Right forelimb (tissue), 1 donor: ENCODE measurements around the gene AHNAK.
"Not testable (repeated sequence)": the region's sequence is repeated elsewhere in the genome, so short reads cannot be mapped to it uniquely, and the experiment has no call there.

ENCODE experiments used
- DNase-seq: peaks from one replicate; pipeline ENCODE4 v3.0.0-alpha.2; 2018

Gene AHNAK

DNA sequence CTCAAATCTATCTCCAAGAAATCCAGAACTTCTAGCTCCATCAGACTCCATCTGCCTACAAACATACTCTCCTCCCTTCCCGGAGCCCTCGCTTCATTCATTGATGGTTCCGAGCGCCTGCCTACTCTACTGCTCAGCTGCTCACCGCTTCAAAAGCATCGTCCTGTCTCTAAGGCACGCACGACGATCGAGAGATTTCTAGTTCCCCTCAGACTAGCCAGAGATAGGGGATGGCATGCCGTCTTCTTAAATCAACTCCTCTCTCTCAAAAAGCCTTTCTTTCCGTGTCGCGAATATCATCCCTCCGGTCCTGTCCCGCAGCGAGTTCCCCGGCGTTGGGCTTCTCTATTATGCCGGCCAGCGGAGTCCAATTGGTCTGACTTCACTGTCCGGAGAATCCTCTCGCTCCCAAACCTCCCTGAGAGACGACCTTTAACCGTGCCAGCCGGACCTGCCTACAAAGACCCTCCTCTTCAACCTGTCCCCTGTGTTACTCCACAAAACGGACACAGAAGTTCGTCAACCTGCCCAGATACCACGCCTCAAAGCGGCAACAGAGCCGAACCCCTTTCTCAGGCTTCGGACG lies 26.5 kb upstream of the AHNAK start:
- DNase-seq: peak; percentile 65

- no peak for DNase-seq
Measured at GRCh38 chr11:62572431-62572830, 25.8 kb upstream of the AHNAK start.

DNA sequence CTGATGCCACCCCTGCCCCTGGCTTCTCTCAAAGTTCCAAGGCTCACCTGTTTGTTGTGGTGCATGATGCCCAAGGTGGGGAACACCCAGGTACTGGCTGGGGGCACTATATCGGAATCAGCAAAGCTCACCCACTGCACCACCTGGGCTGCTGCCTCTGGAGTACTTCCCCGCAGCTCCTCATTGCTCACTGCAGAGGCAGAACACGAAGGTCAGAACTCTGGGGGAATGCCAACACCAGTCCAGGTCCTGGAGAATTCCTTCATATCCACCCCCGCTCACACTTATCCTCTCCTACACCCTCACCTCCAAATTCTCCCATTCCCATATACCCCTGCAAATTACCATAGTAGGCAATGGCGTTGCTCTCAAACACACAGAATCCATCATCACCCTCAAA lies 24.9 kb upstream of the AHNAK start:
- not testable (repeated sequence) for DNase-seq

GRCh38 chr11:62570903-62571302 lies 24.3 kb upstream of the AHNAK start:
- DNase-seq: not testable (repeated sequence)

DNA sequence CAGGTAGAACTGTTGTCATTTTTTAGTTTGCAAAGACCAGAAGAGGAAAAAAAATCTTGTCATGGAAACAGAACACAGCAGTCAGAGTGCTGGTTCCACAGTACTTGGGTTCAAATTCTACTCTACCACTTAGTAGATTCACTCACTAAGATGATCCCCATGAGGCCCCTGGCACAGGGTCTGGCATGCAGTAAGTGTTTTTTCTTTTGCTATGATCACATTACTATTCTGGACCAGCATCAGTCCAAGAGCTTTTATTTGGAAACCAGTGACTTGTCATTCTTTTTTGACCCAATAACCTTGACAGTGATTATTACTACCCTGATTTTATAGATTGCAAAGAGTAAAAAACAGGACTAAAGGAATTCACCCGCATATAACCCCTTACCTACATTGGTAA lies 23.0 kb upstream of the AHNAK start:
- DNase-seq: no peak

DNA sequence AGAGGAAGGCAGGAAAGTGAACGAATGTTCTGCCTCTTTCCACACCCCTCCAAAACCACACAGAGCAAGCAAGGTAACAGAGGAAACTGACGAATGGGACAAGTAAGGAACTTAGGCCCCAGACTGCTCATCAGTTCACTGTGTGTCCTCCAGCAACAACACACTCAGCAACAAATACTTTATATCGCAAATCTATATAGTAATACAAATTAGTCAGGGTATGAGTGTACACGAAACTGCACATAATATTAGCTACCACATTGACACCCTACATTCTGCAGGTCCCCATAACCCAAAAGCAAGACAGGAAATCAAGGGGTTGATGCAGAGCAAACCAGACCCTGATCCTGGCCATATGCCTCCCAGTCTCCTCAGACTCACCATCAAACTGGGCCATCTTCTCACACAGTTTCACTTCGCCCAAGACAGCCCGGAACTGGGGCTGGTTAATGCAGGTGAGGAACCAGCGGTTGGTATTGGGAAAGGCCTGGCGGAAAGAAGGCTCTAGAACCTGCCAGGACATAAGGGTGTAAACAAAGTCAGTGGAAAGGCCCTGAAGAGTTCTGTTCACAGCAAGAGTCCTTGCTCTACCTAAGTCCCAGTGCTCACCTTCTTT lies 20.5 kb upstream of the AHNAK start:
- DNase-seq: no peak

DNA sequence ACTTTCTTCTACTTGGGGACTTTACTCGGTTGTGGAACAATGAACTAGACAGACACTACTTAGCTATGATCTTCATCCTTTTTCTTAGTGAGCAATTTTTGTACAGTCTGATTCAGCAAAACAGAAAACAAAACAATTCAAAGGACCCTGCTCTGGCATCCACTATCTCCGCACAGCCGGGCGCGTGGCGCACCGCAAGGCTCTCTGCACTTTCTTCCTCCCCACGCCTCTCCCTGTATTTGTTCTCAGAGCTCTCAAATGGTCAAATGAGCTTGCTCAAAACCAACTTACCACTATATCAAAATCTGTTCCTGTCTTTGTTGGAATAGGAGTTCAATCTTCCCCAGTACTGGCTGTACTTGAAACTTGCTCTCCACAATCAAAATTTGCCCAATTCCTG lies 19.6 kb upstream of the AHNAK start:
- no peak for DNase-seq

DNA sequence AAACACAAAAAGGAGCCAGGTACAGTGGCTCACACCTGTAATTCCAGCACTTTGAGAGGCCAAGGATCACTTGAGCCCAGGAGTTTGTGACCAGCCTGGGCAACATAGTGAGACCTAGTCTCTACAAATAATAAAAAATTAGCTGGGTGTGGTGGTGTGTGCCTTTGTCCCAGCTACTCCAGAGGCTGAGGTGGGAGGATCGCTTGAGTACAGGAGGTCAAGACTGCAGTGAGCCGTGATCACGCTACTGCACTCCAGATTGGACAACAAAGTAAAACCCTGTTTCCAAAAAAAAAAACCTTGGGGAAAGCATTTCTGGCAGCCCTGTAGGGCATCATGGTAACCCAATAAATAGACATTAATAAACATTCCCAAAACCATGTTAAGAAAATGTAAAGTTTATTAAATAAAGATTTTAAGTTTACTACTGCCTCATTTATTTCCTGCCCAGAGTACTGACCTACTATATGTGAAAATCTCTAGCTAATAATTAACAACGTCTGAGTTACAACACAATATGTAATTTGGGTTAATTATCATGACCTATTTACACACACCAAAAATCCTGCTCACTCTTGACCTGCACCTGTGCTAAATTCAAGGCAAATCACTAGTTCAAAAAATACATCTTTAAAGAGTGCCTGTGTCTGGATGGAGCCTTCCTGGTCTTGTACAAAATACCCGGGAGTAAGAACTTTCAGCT lies 18.6 kb upstream of the AHNAK start:
- no peak for DNase-seq

- not testable (repeated sequence) for DNase-seq
Measured at GRCh38 chr11:62561677-62562230, 15.1 kb upstream of the AHNAK start.

DNA sequence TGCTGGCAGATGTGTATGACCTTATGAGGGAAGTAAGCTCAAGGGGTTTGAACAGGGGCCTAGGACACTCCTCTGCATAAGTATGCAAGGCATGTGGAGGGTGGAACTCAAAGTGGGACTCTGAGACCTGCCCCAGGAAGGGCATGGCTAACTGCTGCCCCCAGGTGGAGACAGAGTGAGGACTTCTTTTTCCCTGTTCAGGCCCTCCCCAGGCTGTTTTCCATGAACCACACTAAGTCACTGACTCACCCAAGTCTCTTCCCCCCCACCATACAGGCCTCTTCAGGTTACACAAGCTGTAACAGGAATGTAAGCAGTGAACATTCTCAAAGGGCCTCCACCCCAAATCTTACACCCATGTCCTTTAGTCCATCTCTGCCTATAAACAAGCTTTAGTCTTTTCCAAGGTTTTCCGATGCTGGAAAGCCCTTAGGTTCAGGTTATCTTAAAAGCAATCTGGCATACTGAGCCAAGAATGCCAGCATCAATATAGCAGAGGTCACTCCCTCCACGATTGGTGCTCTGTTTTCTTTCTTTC lies 14.0 kb upstream of the AHNAK start:
- peak; percentile 83 for DNase-seq

- DNase-seq: not testable (repeated sequence)
Measured at GRCh38 chr11:62559626-62560025, 13.0 kb upstream of the AHNAK start.

GRCh38 chr11:62559204-62559603 lies 12.6 kb upstream of the AHNAK start:
- DNase-seq: no peak

GRCh38 chr11:62558669-62559068 lies 12.1 kb upstream of the AHNAK start:
- no peak for DNase-seq

- DNase-seq: no peak
Measured at GRCh38 chr11:62556875-62557631, 10.4 kb upstream of the AHNAK start.

DNA sequence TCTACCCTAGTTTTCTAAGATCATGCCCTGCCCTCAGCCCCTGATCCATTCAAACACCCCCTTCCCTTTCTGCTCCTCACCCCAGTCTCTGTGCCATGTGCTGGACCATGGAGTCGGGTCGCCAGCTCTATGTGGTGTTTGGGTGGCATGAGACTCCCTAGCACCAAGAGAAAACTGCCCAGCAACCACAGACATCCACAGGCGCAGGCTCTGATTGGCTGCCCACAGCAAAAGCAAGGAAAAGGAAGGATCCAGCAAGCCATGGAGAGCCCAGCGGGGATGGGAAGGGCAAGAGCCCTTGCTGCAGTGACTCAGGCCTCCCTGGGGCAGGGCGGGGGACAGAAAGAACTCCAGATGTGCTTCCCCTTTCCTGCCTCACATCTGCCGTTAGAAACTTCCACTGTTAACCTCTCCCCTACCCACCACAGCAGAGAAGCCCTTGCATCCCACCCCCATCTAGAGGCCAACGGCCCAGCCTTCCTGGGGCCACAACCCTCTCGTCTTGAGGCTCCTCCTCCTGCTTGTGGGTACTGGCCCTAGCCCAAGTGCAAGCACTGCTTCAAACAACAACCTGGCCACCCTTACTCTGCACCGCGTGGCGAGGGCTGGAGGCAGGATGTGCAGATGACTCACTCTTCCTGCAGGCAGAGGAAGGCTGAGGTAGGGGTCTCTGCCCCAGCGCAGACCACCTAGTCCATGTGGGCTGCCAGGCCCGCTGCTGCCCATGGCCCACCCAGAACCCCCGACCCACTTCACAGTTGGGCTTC lies 9.7 kb upstream of the AHNAK start:
- peak; percentile 83 for DNase-seq

GRCh38 chr11:62555464-62556107 lies 9.0 kb upstream of the AHNAK start:
- DNase-seq: peak; percentile 61

- DNase-seq: peak; percentile 67
Measured at GRCh38 chr11:62554387-62555167, 8.0 kb upstream of the AHNAK start.

GRCh38 chr11:62553839-62554361 lies 7.3 kb upstream of the AHNAK start:
- no peak for DNase-seq

- peak; percentile 89 for DNase-seq
Measured at GRCh38 chr11:62553080-62553838, 6.7 kb upstream of the AHNAK start.
